DND-41 (cell line): ENCODE results near the gene DSTN.

Experiments
- ATAC-seq: fragments of 200-7000 bp; cut with Tn5 transposase; 3 replicates; pipeline ENCODE4 v1.9.1; 2021; ENCODE audit warnings: low read depth; ENCODE audit not compliant: insufficient read depth
- DNase-seq: peaks from one replicate; pipeline ENCODE4 v3.0.0-alpha.2; 2020
- H2AFZ ChIP-seq: 2 replicates; pipeline ENCODE4 v1.6.0; 2012; ENCODE audit warnings: low read depth, low read length
- H3K27ac ChIP-seq: 2 replicates; pipeline ENCODE4 v1.5.1; 2012; ENCODE audit warnings: low read length, inconsistent platforms
- H3K27me3 ChIP-seq: fragments of 200-600 bp; sonication (generic); 2 replicates; pipeline ENCODE4 v1.6.0; 2012; ENCODE audit warnings: low read length, mild to moderate bottlenecking, inconsistent platforms; ENCODE audit not compliant: insufficient read depth, poor library complexity
- H3K36me3 ChIP-seq: 2 replicates; pipeline ENCODE4 v1.5.1; 2012; ENCODE audit warnings: low read length, inconsistent platforms; ENCODE audit not compliant: insufficient read depth
- H3K4me1 ChIP-seq: 2 replicates; pipeline ENCODE4 v1.5.1; 2012; ENCODE audit warnings: mild to moderate bottlenecking, low read length; ENCODE audit not compliant: insufficient read depth
- H3K4me2 ChIP-seq: 2 replicates; pipeline ENCODE4 v1.6.0; 2012; ENCODE audit warnings: mild to moderate bottlenecking, moderate library complexity, low read length, inconsistent platforms; ENCODE audit not compliant: insufficient read depth
- H3K4me3 ChIP-seq, 2 experiments: fragments of 200-600 bp in 1 of 2; shearing (Covaris generic) in 1 of 2; 2 replicates each; pipeline ENCODE4 v1.5.1; 2012 to 2016; ENCODE audit warnings: inconsistent platforms in 2 of 2, low read length in 2 of 2, mild to moderate bottlenecking in 2 of 2, low read depth in 1 of 2, moderate library complexity in 1 of 2
- H3K79me2 ChIP-seq: 2 replicates; pipeline ENCODE4 v1.6.0; 2012; ENCODE audit warnings: low read length, inconsistent platforms; ENCODE audit not compliant: insufficient read depth
- H3K9ac ChIP-seq: 2 replicates; pipeline ENCODE4 v1.6.0; 2012; ENCODE audit warnings: low read depth, mild to moderate bottlenecking, inconsistent platforms, low read length, moderate library complexity
- H3K9me3 ChIP-seq: 2 replicates; pipeline ENCODE4 v1.5.1; 2012; ENCODE audit warnings: low read length, moderate library complexity, mild to moderate bottlenecking, inconsistent platforms; ENCODE audit not compliant: insufficient read depth, severe bottlenecking
- H4K20me1 ChIP-seq: 2 replicates; pipeline ENCODE4 v1.6.0; 2012; ENCODE audit warnings: low read length; ENCODE audit not compliant: insufficient read depth
- CTCF ChIP-seq: IDR thresholded peaks from 2 replicates; pipeline ENCODE4 v1.5.1; 2012; ENCODE audit warnings: borderline replicate concordance, low read length, moderate library complexity, mild to moderate bottlenecking; ENCODE audit not compliant: poor library complexity, severe bottlenecking; ENCODE audit errors: extremely low read depth
- EZH2 ChIP-seq: IDR thresholded peaks from 3 replicates; pipeline ENCODE4 v1.6.1; 2012; ENCODE audit warnings: borderline replicate concordance, low read depth, mild to moderate bottlenecking, moderate library complexity, low read length, inconsistent platforms; ENCODE audit not compliant: severe bottlenecking

The DSTN gene

GRCh38 chr20:17641520-17641964, 71.7 kb downstream of the DSTN start:
- Histone ChIP-seq H3K4me2 (no peak overlapping the region), H3K27me3 (no peaks in the 10 kb centered on the region), H2AFZ (no peak overlapping the region), H3K27ac (no peak overlapping the region), H3K9ac (no peak overlapping the region), H3K4me1 (no peaks in the 10 kb centered on the region), H3K79me2 (peaks cover 30% of the 10 kb centered on the region), H3K36me3 (peaks cover 66% of the 10 kb centered on the region), H3K9me3 (no peaks in the 10 kb centered on the region), H3K4me3 (no peak overlapping the region), H4K20me1 (peaks cover 71% of the 10 kb centered on the region)
- no peak for TF ChIP-seq CTCF
- ATAC-seq = no peak
- no peak for DNase-seq

- Histone ChIP-seq H4K20me1 (peaks cover 72% of the 10 kb centered on the region), H2AFZ (no peak overlapping the region), H3K27ac (no peak overlapping the region), H3K9ac (no peak overlapping the region), H3K36me3 (peaks cover 62% of the 10 kb centered on the region), H3K9me3 (no peaks in the 10 kb centered on the region), H3K79me2 (peaks cover 30% of the 10 kb centered on the region), H3K27me3 (no peaks in the 10 kb centered on the region), H3K4me1 (no peaks in the 10 kb centered on the region), H3K4me2 (no peak overlapping the region), H3K4me3 (no peak overlapping the region)
- TF ChIP-seq EZH2 (no peak), CTCF (no peak)
- no peak for DNase-seq
- ATAC-seq = no peak
Measured at GRCh38 chr20:17641993-17642392, 72.1 kb downstream of the DSTN start.

- no peak overlapping the region for H3K27ac ChIP-seq
- ATAC-seq = no peak
- no peaks in the 10 kb centered on the region for H3K9me3 ChIP-seq
- H3K9ac ChIP-seq = no peak overlapping the region
- no peak for TF ChIP-seq CTCF
- no peak for TF ChIP-seq EZH2
- H2AFZ ChIP-seq = no peak overlapping the region
- H3K4me3 ChIP-seq = no peak overlapping the region
- H4K20me1 ChIP-seq = peaks cover 72% of the 10 kb centered on the region
- no peaks in the 10 kb centered on the region for H3K4me1 ChIP-seq
- H3K79me2 ChIP-seq = peaks cover 33% of the 10 kb centered on the region
- no peaks in the 10 kb centered on the region for H3K27me3 ChIP-seq
- no peak for DNase-seq
- H3K36me3 ChIP-seq = peaks cover 58% of the 10 kb centered on the region
- no peak overlapping the region for H3K4me2 ChIP-seq
Measured at GRCh38 chr20:17642404-17643269, 72.8 kb downstream of the DSTN start.
